ENCODE data around the gene TBC1D16.

GRCh38 chr17:80029258-80029974 is 6.3 kb downstream of the TBC1D16 start:
- TF ChIP-seq EZH2phosphoT487 (IDR thresholded peaks at IDR 0.05; ENCODE audit: insufficient read depth, low read depth), result no peak
- no peak for TF ChIP-seq EZH2 (IDR thresholded peaks at IDR 0.05; ENCODE audit: insufficient read depth, poor library complexity, severe bottlenecking)

Measured in GM23248 (cell line).